ENCODE data around the gene AFDN. TPM values are rescaled to one million over a fixed set of nuclear protein-coding genes. Genes with fewer than 3 reads are reported as not detected.

Gene AFDN
- total RNA-seq, 1 donor from 2014 or later, result 212 TPM

GRCh38 chr6:167835260-167835659, 8.5 kb downstream of the AFDN start:
- DNase-seq (ENCODE audit: low spot score) (no peak), ATAC-seq (no peak)
- intact Hi-C loops (cut with DNase I), result no loop called here

GRCh38 chr6:167836721-167837120, 10.0 kb downstream of the AFDN start:
- no peak for ATAC-seq
- intact Hi-C loops (cut with DNase I), result no loop called here
- DNase-seq (ENCODE audit: low spot score), result no peak

- no peak for DNase-seq (ENCODE audit: low spot score)
- intact Hi-C loops (cut with DNase I), result no loop called here
- ATAC-seq, result no peak
Measured at GRCh38 chr6:167838207-167838748, 11.6 kb downstream of the AFDN start.

GRCh38 chr6:167839343-167839742, 12.6 kb downstream of the AFDN start:
- no peak for DNase-seq (ENCODE audit: low spot score)
- ATAC-seq, result no peak
- intact Hi-C loops (cut with DNase I), result no loop called here

- DNase-seq (ENCODE audit: low spot score) (no peak), ATAC-seq (no peak)
- intact Hi-C loops (cut with DNase I), result no loop called here
Measured at GRCh38 chr6:167839755-167840154, 13.0 kb downstream of the AFDN start.

- intact Hi-C loops (cut with DNase I), result no loop called here
Measured at GRCh38 chr6:167840160-167840525, 13.4 kb downstream of the AFDN start.

GRCh38 chr6:167840526-167841179, 13.9 kb downstream of the AFDN start:
- intact Hi-C loops (cut with DNase I), result no loop called here
- ATAC-seq (no peak), DNase-seq (ENCODE audit: low spot score) (no peak)

More at GRCh38 chr6:167840160-167840525, 13.4 kb downstream of the AFDN start:
- no peak for ATAC-seq
- no peak for DNase-seq (ENCODE audit: low spot score)

- DNase-seq (ENCODE audit: low spot score) (no peak), ATAC-seq (no peak)
- intact Hi-C loops (cut with DNase I), result no loop called here
Measured at GRCh38 chr6:167841981-167842380, 15.3 kb downstream of the AFDN start.

GRCh38 chr6:167842457-167842856, 15.7 kb downstream of the AFDN start:
- DNase-seq (ENCODE audit: low spot score) (no peak), ATAC-seq (no peak)
- intact Hi-C loops (cut with DNase I), result no loop called here

GRCh38 chr6:167843023-167843422, 16.3 kb downstream of the AFDN start:
- intact Hi-C loops (cut with DNase I), result no loop called here
- DNase-seq (ENCODE audit: low spot score), result no peak
- ATAC-seq, result no peak

GRCh38 chr6:167845856-167846255, 19.1 kb downstream of the AFDN start:
- intact Hi-C loops (cut with DNase I), result no loop called here
- no peak for DNase-seq (ENCODE audit: low spot score)
- ATAC-seq, result no peak

- ATAC-seq (no peak), DNase-seq (ENCODE audit: low spot score) (no peak)
- intact Hi-C loops (cut with DNase I), result no loop called here
Measured at GRCh38 chr6:167846997-167847606, 20.4 kb downstream of the AFDN start.

- ATAC-seq (no peak), DNase-seq (ENCODE audit: low spot score) (no peak)
- intact Hi-C loops (cut with DNase I), result no loop called here
Measured at GRCh38 chr6:167847936-167848335, 21.2 kb downstream of the AFDN start.

GRCh38 chr6:167848783-167849182, 22.1 kb downstream of the AFDN start:
- ATAC-seq, result no peak

GRCh38 chr6:167849846-167850459, 23.2 kb downstream of the AFDN start:
- no peak for DNase-seq (ENCODE audit: low spot score)
- intact Hi-C loops (cut with DNase I), result no loop called here
- ATAC-seq, result no peak

More at GRCh38 chr6:167848783-167849182, 22.1 kb downstream of the AFDN start:
- DNase-seq (ENCODE audit: low spot score), result no peak
- intact Hi-C loops (cut with DNase I), result no loop called here

- no peak for ATAC-seq
- intact Hi-C loops (cut with DNase I), result no loop called here
- no peak for DNase-seq (ENCODE audit: low spot score)
Measured at GRCh38 chr6:167850782-167851181, 24.1 kb downstream of the AFDN start.

- no peak for DNase-seq (ENCODE audit: low spot score)
- intact Hi-C loops (cut with DNase I), result no loop called here
- no peak for ATAC-seq
Measured at GRCh38 chr6:167851370-167851952, 24.8 kb downstream of the AFDN start.

GRCh38 chr6:167855825-167856425, 29.2 kb downstream of the AFDN start:
- DNase-seq (ENCODE audit: low spot score) (no peak), ATAC-seq (peak; percentile 87)
- intact Hi-C loops (cut with DNase I), result no loop called here

GRCh38 chr6:167856474-167856873, 29.8 kb downstream of the AFDN start:
- ATAC-seq (no peak), DNase-seq (ENCODE audit: low spot score) (no peak)
- intact Hi-C loops (cut with DNase I), result no loop called here
